GM19395 (cell line): ENCODE results near the gene HMGCR.
"Not testable (repeated sequence)": the region's sequence is repeated elsewhere in the genome, so short reads cannot be mapped to it uniquely, and the experiment has no call there.

Experiments
- ATAC-seq: cut with Tn5 transposase; IDR thresholded peaks from one replicate; pipeline ENCODE4 v1.9.1; 2021; ENCODE audit warnings: mild to moderate bottlenecking, moderate library complexity; ENCODE audit not compliant: unreplicated experiment

The HMGCR gene

DNA sequence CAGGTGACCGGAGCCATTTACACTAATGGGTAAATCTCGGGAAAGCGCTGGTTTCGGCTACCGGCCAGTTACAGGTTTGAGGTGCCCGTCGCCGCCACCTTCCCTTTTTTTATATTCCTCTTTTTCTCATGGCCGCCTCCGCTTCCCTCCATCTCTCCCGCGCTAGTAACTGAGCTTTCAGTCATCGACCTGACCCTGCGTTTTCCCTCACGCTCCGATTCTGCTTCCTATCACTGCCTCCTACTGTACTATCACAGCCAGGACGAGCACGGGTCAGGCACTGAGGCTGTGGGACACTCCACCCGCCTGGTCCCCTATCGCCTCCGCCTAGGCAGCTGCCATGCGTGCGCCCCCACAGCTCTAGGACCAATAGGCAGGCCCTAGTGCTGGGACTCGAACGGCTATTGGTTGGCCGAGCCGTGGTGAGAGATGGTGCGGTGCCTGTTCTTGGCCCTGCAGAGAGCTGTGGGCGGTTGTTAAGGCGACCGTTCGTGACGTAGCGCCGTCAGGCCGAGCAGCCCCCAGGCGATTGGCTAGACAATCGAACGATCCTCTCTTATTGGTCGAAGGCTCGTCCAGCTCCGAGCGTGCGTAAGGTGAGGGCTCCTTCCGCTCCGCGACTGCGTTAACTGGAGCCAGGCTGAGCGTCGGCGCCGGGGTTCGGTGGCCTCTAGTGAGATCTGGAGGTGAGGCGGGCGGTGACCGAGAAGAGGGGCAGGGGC lies at the start of gene HMGCR:
Gene HMGCR, plus strand, starts transcription at position 606 of the 722 bp plus-strand sequence. CDS start 5,386 bp downstream, outside the sequence.
- ATAC-seq = peak; percentile 99

DNA sequence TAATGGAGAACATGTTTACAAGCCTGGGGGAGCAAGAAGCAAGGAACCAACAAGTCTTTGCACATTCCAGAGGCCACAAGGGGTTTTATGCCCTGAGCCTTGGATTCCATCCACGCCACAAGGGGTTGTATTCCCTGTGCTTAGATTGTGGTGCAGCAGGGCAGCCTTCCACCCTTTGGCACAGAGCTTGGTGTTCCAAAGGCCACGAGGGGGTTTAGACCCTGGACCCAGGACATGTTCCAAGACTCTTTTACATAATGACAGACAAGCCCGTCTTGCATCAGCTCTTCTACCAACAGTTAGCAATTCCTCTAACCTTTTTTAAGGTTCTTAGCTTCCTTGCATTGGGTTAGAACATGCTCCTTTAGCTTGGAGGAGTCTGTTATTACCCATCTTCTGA lies 45.2 kb upstream of the HMGCR start:
- ATAC-seq = not testable (repeated sequence)

DNA sequence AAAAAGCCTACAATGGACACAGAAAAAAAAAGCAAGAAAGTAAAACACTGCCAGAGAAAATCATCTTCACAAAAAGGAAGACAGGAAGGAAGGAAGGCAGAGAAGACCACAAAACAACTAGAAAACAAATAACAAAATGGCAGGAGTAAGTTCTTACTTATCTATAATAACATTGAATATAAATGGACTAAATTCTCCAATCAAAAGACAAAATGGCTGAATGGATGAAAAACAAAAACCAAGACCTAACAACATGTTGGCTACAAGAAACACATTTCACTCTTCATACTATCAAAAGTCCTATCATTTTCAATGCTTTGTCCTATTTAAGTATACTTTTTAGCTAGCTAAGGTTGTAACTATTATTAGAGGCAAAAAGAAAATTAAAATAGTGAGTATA lies 36.9 kb upstream of the HMGCR start:
- ATAC-seq = no peak

DNA sequence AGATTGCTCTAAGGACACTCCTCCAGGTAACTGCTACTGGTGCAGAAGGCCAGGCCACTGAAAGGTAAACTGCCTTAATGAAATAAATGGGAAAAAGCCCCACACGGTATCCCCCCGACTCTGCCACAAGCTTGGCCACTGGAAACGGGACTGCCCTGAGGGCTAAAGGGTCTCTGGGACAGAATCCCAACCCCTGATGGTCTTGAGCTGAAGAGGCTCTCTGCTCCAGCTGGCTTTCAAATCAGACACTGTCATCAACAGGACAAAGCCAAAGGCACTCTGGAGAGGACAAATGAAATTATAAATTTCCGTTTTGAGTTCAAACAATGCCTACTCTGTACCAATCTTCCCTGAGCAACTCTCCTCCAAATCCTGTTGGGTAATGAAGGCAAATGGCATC lies 33.6 kb upstream of the HMGCR start:
- ATAC-seq = no peak

DNA sequence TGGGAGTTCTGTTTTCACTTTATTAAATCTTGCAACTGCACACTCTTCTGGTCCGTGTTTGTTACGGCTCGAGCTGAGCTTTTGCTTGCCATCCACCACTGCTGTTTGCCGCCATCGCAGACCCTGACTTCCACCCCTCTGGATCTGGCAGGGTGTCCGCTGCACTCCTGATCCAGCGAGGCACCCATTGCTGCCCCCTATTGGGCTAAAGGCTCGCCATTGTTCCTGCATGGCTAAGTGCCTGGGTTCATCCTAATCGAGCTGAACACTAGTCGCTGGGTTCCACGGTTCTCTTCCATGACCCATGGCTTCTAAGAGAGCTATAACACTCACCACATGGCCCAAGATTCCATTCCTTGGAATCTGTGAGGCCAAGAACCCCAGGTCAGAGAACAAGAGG lies 32.5 kb upstream of the HMGCR start:
- ATAC-seq = not testable (repeated sequence)

DNA sequence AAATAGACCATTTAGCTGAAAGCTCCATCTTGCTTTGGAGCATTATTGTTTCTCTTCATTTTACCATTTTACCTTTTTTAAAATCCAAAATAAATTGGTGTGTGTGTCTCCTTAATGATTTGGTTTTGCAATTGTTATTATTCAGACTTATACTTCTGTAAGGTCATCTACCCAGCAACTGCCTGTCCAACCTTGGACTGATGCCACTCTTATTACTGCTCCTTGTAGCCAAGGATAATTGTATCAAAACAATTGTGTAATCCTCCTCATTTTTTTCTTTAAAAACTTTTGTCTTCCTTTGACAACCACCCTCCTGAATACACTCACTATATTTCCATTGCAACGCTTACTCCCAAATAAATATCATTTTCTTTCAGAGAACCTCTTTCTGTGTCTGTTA lies 30.3 kb upstream of the HMGCR start:
- ATAC-seq = no peak

DNA sequence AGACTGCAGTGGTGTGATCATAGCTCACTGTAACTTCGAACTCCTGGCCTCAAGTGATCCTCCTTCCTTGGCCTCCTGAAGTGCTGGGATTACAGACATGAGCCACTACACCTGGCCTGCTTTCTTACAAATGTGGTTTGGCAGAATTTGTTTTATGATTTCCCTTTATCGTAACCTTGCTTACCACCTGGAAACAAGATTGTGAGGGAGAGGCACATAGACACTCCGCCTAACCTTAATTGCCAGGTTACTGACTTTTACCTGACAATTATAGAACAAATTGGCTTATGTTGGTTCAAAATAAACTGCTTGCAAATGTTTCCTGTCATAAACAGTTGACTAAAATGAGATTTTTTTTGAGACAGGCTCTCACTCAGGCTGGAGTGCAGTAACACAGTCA lies 26.8 kb upstream of the HMGCR start:
- no peak for ATAC-seq

DNA sequence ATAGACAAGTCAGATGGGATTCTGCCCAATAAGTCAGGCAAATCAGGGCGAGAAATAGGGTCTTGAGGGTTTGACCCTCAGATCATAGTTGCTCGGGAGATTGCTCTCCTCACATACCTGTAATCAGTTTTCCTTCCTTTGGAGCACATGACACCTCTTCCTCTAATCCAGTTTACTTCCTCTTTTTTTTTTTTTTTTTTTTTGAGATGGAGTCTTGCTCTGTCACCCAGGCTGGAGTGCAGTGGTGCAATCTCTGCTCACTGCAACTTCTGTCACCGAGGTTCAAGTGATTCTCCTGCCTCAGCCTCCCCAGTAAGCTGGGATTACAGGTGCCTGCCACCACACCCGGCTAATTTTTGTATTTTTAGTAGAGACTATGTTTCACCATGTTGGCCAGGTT lies 17.9 kb upstream of the HMGCR start:
- ATAC-seq = not testable (repeated sequence)

DNA sequence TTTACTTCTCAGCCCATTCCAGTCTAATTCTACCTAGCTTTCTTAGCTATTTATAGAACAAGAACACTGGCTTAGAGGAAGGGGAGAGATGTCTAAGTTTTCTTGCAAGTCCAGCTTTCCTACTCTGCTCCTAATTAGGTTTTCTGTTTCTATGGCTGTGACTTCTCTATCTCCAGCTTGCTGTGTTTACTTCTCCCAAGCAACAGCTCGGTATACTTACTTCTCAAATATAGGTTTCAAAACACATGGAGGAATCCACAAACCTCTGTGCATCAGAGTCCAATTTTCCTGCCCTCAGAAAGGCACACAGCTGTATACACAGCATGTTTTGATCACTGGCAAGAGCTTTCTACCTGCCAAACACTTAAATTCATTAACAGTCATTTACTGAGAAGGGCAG lies 17.4 kb upstream of the HMGCR start:
- no peak for ATAC-seq

DNA sequence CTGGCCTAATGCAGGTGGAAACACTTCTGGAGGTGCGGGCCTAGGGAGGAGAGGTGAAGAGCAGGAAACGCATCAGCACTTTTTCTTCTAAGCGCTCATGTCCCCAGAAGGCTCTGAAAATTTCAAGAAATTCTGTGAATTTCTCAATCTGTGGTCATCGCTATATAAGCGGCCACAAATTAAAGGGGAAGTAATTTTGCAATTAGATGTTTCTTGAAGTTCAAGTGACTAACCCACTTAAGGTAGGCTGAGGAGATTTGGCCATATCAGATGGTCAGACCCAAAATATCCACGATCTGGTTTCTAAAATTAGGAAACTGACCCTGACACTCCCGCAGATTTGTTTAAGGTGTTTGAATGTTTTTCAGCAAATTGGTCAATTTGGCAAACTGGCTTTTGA lies 16.6 kb upstream of the HMGCR start:
- no peak for ATAC-seq

DNA sequence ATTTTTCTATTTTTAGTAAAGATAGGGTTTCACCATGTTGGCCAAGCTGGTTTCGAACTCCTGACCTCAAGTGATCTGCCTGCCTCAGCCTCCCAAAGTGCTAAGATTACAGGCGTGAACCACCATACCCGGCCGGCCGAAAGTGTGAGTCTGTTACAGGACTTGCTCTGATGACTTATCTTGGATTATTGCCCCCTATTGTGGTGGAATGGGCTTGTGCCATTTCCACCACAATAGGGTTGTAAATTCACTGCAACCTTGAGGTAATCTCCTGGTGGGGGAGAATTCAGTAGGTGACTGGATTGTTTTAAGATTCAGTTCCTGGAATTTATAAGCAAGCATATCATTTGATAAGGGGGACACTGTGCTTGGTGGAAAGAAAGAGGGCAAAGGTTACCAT lies 15.0 kb upstream of the HMGCR start:
- no peak for ATAC-seq

DNA sequence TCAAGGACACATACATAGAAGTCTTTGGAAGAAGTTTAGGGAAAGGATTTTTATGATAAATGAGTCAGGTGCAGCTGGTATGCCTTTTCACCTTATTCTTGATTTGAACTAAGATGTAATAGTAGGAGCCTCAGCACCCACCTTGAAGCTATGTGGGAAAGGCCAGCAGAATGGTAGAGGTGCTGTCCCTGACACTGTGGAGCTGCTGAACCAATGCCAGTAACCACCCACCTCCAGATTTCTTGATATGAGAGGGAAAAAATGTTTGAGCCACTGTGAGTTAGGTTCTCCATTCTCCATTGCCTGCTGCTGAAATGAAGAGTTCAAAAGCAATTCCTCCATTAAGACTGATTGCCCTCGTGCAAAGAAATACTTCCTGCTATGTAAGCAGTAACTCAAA lies 12.2 kb upstream of the HMGCR start:
- no peak for ATAC-seq

DNA sequence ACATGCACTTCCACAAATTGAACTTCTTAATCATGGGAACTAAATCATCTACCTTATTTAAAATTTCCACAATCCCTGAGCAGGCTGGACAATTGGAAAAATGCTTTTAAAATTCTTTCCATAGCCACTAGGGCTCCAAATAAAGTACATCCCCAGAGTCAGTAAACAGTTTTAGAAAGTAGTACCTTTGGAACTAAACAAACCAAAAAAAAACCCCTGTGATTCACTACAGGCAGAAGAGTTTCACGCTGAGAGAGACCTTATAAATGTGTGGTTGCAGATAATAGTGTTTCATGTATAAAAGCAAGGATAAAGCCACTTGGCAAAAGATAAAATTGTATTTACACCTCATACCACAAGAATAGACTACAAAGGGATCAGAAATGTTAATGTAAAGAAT lies 11.8 kb upstream of the HMGCR start:
- no peak for ATAC-seq

DNA sequence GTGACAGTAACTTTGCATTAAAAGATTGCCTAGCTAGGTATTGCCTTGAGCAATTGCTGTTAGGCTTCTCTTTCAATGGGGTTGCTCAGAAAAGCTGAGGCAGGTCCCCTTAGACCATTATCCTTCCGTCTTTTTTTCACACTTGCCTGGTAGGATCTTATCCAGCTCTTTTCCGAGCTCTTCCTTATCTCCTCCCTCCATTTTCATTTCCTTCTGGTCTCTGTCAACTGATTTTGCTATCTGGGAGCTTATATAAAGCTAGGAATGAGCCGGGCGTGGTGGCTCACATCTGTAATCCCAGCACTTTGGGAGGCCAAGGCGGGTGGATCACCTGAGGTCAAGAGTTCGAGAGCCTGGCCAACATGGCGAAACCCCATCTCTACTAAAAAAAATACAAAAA lies 6.6 kb upstream of the HMGCR start:
- ATAC-seq = no peak

DNA sequence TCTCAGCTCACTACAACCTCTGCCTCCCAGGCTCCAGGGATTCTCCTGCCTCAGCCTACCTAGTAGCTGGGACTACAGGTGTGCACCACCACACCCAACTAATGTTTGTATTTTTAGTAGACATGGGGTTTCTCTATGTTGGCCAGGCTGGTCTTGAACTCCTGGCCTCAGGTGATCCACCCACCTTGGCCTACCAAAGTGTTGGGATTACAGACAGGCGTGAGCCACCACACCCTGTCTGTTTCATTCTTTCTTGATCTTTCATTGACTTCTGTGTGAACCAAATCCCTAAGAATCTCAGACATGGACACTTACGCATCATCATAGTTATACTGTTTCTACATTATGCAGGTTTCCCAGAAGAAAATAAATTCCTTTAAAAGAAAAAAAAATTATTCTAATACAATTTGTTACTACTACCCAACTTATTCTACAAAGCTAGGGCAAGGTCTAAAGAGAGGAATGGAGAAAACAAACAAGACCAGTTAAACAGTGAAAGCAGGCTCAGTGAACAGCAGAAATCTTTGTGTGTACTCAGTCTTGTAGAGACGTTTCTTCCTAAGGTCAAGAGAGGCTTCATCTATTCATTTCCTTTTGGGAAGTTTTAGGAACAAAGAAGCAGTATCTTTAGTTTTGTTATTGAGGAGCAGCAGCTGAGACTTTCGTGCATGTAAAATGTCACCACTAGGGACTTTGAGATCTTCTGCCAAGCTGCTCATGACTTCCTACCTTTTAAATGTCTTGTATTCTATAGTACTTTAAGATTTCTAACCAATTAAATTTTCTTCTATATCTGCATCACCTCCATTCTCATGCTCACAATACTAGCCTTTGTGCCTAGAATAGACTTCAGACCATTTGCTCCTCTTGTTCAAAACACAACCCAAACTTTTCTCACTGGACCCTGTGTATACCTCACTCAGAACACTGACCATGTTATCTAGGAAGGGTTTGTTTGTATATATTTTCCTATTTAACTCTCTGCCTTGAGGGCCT lies 5.6 kb upstream of the HMGCR start:
- ATAC-seq = no peak

DNA sequence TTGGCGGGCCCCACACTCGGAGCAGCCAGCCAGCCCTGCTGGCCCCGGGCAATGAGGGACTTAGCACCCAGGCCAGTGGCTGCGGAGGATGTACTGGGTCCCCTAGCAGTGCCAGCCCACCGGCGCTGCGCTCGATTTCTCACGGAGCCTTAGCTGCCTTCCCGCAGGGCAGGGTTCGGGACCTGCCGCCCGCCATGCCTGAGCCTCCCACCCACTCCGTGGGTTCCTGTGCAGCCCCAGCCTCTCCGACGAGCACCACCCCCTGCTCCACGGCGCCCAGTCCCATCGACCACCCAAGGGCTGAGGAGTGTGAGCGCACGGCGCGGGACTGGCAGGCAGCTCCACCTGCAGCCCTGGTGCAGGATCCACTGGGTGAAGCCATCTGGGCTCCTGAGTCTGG lies 3.3 kb upstream of the HMGCR start:
- ATAC-seq = not testable (repeated sequence)

DNA sequence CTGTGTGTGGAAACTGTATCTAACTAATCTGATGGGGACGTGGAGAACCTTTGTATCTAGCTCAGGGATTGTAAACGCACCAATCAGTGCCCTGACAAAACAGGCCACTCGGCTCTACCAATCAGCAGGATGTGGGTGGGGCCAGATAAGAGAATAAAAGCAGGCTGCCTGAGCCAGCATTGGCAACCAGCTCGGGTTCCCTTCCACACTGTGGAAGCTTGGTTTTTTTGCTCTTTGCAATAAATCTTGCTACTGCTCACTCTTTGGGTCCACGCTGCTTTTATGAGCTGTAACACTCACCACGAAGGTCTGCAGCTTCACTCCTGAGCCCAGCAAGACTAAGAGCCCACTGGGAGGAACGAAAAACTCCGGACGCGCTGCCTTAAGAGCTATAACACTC lies 2.6 kb upstream of the HMGCR start:
- ATAC-seq = not testable (repeated sequence)

DNA sequence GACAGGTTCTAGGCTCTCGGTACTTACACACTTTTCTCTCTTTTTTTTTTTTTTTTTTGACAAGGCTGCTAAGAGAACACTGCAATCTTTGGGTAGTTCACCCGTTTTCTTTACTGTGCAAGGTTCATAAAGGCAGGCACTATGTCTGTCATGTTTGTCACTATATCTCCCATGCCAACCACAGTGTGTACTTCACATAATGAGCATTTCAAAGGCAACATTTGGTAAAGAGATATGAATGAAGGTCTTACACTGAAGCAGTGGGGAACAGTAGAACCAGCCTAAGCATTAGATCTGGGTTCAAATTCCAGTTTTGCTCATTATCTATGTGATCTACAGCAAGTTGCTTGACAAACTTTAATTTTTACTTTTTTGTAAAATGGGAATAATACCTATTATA lies 1.5 kb upstream of the HMGCR start:
- no peak for ATAC-seq

DNA sequence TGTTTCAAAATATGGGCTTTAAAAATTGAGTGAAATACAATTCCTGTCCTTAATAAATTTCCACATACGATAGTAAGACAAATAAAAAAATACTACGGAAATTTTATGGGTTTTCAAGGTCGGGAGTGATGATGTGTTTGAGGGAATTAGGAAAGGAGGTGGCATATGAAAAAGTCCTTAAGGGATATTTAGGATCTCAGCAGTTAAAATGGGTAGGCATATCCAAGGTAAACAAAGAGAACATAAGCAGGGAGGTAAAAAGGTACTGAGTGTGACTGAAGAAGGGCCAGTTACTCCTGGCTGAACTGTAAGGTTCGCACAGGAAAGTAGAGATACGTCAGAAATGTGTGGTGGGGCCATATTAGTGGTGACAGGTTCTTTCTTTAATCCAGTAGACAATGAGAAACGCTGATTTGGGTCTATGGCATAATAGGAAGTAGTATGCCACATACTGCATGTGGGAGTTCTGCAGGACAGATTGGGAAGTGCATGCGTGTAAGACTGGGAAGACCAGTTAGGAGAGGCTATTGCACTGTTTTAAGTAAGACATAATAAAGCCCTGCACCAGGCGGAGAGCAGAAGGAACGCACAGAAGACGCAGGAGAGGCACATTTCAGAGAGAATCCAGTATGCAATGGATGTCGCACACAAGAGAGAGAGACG lies 937 bp upstream of the HMGCR start:
- ATAC-seq = peak; percentile 5

DNA sequence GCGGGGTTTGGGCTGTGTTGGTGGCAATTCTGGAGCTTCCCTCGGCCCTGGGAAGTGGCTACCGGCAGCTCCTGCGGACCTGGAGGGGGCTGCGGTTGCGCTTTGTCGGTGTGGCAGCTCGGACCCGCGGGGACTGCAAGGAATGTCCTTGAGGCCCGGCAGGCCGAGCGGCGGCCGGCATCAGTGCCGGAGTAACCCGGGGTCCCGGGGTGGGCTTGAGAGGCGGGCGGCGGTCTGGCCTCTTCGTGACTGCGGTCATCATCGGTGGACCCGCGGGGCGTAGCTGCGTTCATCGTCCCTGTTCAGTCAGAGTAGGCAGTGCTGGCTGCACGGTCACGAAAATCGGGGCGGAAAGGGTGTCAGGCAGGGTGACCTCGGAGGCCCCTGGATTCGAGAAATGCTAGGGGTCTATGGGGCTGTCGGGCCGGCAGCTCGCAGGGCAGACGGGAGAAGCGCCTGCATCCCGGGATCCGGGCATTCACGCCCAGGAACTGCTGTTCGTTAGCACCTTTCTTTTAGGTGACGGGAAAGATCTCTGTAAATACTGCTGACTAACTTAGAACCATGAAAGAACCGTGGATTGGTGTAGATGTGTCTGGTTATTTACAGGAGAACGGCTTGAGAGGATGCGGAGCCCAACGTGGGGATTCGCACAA lies 474 bp downstream of the HMGCR start:
- peak; percentile 7 for ATAC-seq

DNA sequence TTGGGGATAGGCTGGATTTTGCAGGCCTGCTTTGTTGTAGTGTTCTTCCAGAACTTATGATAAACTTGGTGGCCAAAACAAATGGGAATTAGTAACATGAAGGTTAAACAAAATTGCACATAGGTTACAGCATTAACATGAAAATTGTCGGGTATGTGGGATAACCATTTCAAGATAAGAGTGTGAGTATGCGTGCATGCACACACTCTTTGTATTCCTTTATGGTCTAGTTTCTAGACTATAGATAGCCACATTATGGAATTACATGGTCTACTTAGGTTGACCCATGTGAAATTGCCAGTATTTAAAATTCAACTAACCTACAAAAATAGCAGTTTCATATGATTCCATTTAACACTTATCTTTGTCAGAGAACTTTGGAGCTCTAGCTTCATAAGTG lies 1.4 kb downstream of the HMGCR start:
- no peak for ATAC-seq
